GM23338 (cell line): ENCODE data around the gene STOM. TPM values are rescaled to one million over a fixed set of nuclear protein-coding genes. Genes with fewer than 3 reads are reported as not detected.

Source experiments
- ATAC-seq: fragments of 200-7000 bp; cut with Tn5 transposase; 3 replicates; pipeline ENCODE4 v1.9.1; 2020
- DNase-seq: peaks from one replicate; pipeline ENCODE4 v3.0.0-alpha.2; 2015; ENCODE audit warnings: low spot score
- H2AFZ ChIP-seq: fragments of 200-600 bp; sonication (generic); 2 replicates; pipeline ENCODE4 v1.8.0; 2016; ENCODE audit warnings: antibody characterized with exemption, mild to moderate bottlenecking, moderate library complexity
- H3F3A ChIP-seq: fragments of 200-600 bp; sonication (generic); replicated peaks from 2 replicates; pipeline ENCODE4 v1.8.0; 2017; ENCODE audit warnings: antibody characterized with exemption, mixed run types, low read depth
- H3K27ac ChIP-seq: fragments of 200-600 bp; sonication (generic); 2 replicates; pipeline ENCODE4 v1.6.1; 2016; ENCODE audit warnings: low read depth
- H3K27me3 ChIP-seq: fragments of 200-600 bp; sonication (generic); 2 replicates; pipeline ENCODE4 v1.8.0; 2016; ENCODE audit warnings: mild to moderate bottlenecking, mixed run types, moderate library complexity; ENCODE audit not compliant: insufficient read depth
- H3K36me3 ChIP-seq: fragments of 200-600 bp; sonication (generic); 2 replicates; pipeline ENCODE4 v1.8.0; 2016; ENCODE audit warnings: mild to moderate bottlenecking; ENCODE audit not compliant: insufficient read depth
- H3K4me1 ChIP-seq: fragments of 200-600 bp; sonication (generic); 2 replicates; pipeline ENCODE4 v1.8.0; 2016; ENCODE audit warnings: mild to moderate bottlenecking, moderate library complexity; ENCODE audit not compliant: insufficient read depth
- H3K4me2 ChIP-seq: fragments of 200-600 bp; sonication (generic); 2 replicates; pipeline ENCODE4 v1.7.1; 2017; ENCODE audit warnings: mixed run types
- H3K4me3 ChIP-seq: fragments of 200-600 bp; sonication (generic); 2 replicates; pipeline ENCODE4 v1.6.1; 2016; ENCODE audit warnings: mixed run types
- H3K79me2 ChIP-seq: fragments of 200-600 bp; sonication (generic); replicated peaks from 2 replicates; pipeline ENCODE4 v1.8.0; 2017; ENCODE audit warnings: mild to moderate bottlenecking; ENCODE audit not compliant: insufficient read depth
- H3K9me2 ChIP-seq: fragments of 200-600 bp; sonication (generic); 2 replicates; pipeline ENCODE4 v1.8.0; 2017; ENCODE audit not compliant: insufficient read depth
- H4K20me1 ChIP-seq: fragments of 200-600 bp; sonication (generic); replicated peaks from 2 replicates; pipeline ENCODE4 v1.8.0; 2017; ENCODE audit warnings: mild to moderate bottlenecking; ENCODE audit not compliant: insufficient read depth
- H3K27ac Mint-ChIP-seq: 2 replicates; pipeline ENCODE4 v1.8.0; 2020; ENCODE audit warnings: inconsistent platforms, mild to moderate bottlenecking, moderate library complexity, mixed read lengths
- H3K27me3 Mint-ChIP-seq: 3 replicates; pipeline ENCODE4 v1.8.0; 2022; ENCODE audit warnings: low read depth, mild to moderate bottlenecking, moderate library complexity, mixed read lengths, inconsistent platforms; ENCODE audit not compliant: insufficient read depth, poor library complexity
- H3K36me3 Mint-ChIP-seq: 3 replicates; pipeline ENCODE4 v1.8.0; 2021; ENCODE audit warnings: low read depth, mild to moderate bottlenecking, inconsistent platforms, moderate library complexity, mixed read lengths
- H3K4me1 Mint-ChIP-seq: 3 replicates; pipeline ENCODE4 v1.8.0; 2020; ENCODE audit warnings: mild to moderate bottlenecking, inconsistent platforms, mixed read lengths
- H3K4me3 Mint-ChIP-seq: 3 replicates; pipeline ENCODE4 v1.8.0; 2021; ENCODE audit warnings: moderate library complexity, mild to moderate bottlenecking, inconsistent platforms, mixed read lengths
- H3K9me3 Mint-ChIP-seq: 3 replicates; pipeline ENCODE4 v1.8.0; 2020; ENCODE audit warnings: moderate library complexity, mild to moderate bottlenecking, inconsistent platforms, mixed read lengths
- CREB1 ChIP-seq: fragments of 250-450 bp; sonication (Bioruptor Pico); IDR thresholded peaks from 2 replicates; pipeline ENCODE4 v1.5.0; 2020; ENCODE audit warnings: low read depth, mild to moderate bottlenecking, moderate library complexity
- CTCF ChIP-seq, 2 experiments: fragments of 200-600 bp in 1 of 2; sonication (generic) in 1 of 2; conservative IDR thresholded peaks; 2 replicates each; pipeline versions ENCODE4 v1.5.1 to v1.6.1; 2016 to 2017; ENCODE audit warnings: antibody characterized with exemption in 2 of 2, low read depth in 2 of 2, mild to moderate bottlenecking in 2 of 2, moderate library complexity in 1 of 2
- EZH2phosphoT487 ChIP-seq: fragments of 200-600 bp; sonication (generic); IDR thresholded peaks from one replicate; pipeline ENCODE4 v1.8.1; 2018; ENCODE audit warnings: antibody characterized with exemption; ENCODE audit not compliant: unreplicated experiment
- JUNB ChIP-seq: IDR thresholded peaks from one replicate; pipeline ENCODE4 v1.6.1; 2016; ENCODE audit warnings: antibody characterized with exemption; ENCODE audit not compliant: unreplicated experiment
- POLR2AphosphoS5 ChIP-seq: IDR thresholded peaks from 2 replicates; pipeline ENCODE4 v1.6.1; 2016; ENCODE audit warnings: antibody characterized with exemption, low read depth
- STAT1 ChIP-seq: IDR thresholded peaks from one replicate; pipeline ENCODE4 v1.6.1; 2016; ENCODE audit warnings: antibody characterized with exemption; ENCODE audit not compliant: unreplicated experiment
- ZNF114 ChIP-seq: fragments of 250-450 bp; sonication (Bioruptor Pico); IDR thresholded peaks from 2 replicates; pipeline ENCODE4 v1.5.0; 2020; ENCODE audit warnings: mild to moderate bottlenecking, moderate library complexity
- ZNF331 ChIP-seq: fragments of 250-450 bp; sonication (Bioruptor Pico); IDR thresholded peaks from 2 replicates; pipeline ENCODE4 v1.5.0; 2020; ENCODE audit warnings: low read depth, mild to moderate bottlenecking, moderate library complexity
- polyA plus RNA-seq: library from polyadenylated mRNA; unstranded; fragments of >200 nt; fragmentation: Nextera tagmentation; extraction: Ambion mirVana; gene quantifications from 2 replicates; pipeline ENCODE4 v1.2.1, GENCODE V29; 2016
- total RNA-seq: library from RNA; depleted of rRNA; stranded (reverse); fragments of >200 nt; shearing (Covaris generic); gene quantifications from 2 replicates; pipeline ENCODE4 v1.2.3, GENCODE V29; 2014
- TF ChIP-seq, protein P1 (sequence below): IDR thresholded peaks from one replicate; pipeline ENCODE4 v1.6.1; 2018; ENCODE audit warnings: antibody characterized with exemption; ENCODE audit not compliant: unreplicated experiment
- TF ChIP-seq, protein P2 (sequence below): fragments of 250-450 bp; sonication (Bioruptor Pico); IDR thresholded peaks from 2 replicates; pipeline ENCODE4 v1.5.0; 2020; ENCODE audit warnings: mild to moderate bottlenecking, moderate library complexity

The STOM gene
- total and polyA plus RNA-seq, 2 experiments from 2014 or later = 29.4 to 51.1 TPM

- H3K27me3 ChIP-seq = peaks cover 26% of the 10 kb centered on the region
- H4K20me1 ChIP-seq = no peaks in the 10 kb centered on the region; the same call in 1 of the 2 replicates
- H3K9me2 ChIP-seq = no peaks in the 10 kb centered on the region
- H3K4me2 ChIP-seq = no peak overlapping the region
- no peaks in the 10 kb centered on the region for H3K36me3 ChIP-seq
- no peak overlapping the region for H2AFZ ChIP-seq
- H3K9me3 Mint-ChIP-seq = no peaks in the 10 kb centered on the region
- DNase-seq (no peak), ATAC-seq (no peak)
- H3K4me1 Mint-ChIP-seq = peaks cover 25% of the 10 kb centered on the region
- H3F3A ChIP-seq = 0 out of 2 replicates have a peak, but pooled peaks cover 8% of the 10 kb centered on the region
- H3K27ac ChIP-seq = no peak overlapping the region
- H3K79me2 ChIP-seq = no peaks in the 10 kb centered on the region
- H3K27me3 Mint-ChIP-seq = peaks cover 14% of the 10 kb centered on the region
- no peak overlapping the region for H3K27ac Mint-ChIP-seq
- TF ChIP-seq STAT1 (no peak), EZH2phosphoT487 (no peak), JUNB (no peak), ZNF114 (no peak), ZNF331 (CRISPR knock-in tag) (no peak), CREB1 (CRISPR knock-in tag) (no peak), POLR2AphosphoS5 (no peak), CTCF (conservative IDR thresholded peaks at IDR 0.05; ENCODE audit: low read depth in 2 of 2) (no peak)
- TF ChIP-seq, protein P1, sequence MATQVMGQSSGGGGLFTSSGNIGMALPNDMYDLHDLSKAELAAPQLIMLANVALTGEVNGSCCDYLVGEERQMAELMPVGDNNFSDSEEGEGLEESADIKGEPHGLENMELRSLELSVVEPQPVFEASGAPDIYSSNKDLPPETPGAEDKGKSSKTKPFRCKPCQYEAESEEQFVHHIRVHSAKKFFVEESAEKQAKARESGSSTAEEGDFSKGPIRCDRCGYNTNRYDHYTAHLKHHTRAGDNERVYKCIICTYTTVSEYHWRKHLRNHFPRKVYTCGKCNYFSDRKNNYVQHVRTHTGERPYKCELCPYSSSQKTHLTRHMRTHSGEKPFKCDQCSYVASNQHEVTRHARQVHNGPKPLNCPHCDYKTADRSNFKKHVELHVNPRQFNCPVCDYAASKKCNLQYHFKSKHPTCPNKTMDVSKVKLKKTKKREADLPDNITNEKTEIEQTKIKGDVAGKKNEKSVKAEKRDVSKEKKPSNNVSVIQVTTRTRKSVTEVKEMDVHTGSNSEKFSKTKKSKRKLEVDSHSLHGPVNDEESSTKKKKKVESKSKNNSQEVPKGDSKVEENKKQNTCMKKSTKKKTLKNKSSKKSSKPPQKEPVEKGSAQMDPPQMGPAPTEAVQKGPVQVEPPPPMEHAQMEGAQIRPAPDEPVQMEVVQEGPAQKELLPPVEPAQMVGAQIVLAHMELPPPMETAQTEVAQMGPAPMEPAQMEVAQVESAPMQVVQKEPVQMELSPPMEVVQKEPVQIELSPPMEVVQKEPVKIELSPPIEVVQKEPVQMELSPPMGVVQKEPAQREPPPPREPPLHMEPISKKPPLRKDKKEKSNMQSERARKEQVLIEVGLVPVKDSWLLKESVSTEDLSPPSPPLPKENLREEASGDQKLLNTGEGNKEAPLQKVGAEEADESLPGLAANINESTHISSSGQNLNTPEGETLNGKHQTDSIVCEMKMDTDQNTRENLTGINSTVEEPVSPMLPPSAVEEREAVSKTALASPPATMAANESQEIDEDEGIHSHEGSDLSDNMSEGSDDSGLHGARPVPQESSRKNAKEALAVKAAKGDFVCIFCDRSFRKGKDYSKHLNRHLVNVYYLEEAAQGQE = no peak
- TF ChIP-seq, protein P2, sequence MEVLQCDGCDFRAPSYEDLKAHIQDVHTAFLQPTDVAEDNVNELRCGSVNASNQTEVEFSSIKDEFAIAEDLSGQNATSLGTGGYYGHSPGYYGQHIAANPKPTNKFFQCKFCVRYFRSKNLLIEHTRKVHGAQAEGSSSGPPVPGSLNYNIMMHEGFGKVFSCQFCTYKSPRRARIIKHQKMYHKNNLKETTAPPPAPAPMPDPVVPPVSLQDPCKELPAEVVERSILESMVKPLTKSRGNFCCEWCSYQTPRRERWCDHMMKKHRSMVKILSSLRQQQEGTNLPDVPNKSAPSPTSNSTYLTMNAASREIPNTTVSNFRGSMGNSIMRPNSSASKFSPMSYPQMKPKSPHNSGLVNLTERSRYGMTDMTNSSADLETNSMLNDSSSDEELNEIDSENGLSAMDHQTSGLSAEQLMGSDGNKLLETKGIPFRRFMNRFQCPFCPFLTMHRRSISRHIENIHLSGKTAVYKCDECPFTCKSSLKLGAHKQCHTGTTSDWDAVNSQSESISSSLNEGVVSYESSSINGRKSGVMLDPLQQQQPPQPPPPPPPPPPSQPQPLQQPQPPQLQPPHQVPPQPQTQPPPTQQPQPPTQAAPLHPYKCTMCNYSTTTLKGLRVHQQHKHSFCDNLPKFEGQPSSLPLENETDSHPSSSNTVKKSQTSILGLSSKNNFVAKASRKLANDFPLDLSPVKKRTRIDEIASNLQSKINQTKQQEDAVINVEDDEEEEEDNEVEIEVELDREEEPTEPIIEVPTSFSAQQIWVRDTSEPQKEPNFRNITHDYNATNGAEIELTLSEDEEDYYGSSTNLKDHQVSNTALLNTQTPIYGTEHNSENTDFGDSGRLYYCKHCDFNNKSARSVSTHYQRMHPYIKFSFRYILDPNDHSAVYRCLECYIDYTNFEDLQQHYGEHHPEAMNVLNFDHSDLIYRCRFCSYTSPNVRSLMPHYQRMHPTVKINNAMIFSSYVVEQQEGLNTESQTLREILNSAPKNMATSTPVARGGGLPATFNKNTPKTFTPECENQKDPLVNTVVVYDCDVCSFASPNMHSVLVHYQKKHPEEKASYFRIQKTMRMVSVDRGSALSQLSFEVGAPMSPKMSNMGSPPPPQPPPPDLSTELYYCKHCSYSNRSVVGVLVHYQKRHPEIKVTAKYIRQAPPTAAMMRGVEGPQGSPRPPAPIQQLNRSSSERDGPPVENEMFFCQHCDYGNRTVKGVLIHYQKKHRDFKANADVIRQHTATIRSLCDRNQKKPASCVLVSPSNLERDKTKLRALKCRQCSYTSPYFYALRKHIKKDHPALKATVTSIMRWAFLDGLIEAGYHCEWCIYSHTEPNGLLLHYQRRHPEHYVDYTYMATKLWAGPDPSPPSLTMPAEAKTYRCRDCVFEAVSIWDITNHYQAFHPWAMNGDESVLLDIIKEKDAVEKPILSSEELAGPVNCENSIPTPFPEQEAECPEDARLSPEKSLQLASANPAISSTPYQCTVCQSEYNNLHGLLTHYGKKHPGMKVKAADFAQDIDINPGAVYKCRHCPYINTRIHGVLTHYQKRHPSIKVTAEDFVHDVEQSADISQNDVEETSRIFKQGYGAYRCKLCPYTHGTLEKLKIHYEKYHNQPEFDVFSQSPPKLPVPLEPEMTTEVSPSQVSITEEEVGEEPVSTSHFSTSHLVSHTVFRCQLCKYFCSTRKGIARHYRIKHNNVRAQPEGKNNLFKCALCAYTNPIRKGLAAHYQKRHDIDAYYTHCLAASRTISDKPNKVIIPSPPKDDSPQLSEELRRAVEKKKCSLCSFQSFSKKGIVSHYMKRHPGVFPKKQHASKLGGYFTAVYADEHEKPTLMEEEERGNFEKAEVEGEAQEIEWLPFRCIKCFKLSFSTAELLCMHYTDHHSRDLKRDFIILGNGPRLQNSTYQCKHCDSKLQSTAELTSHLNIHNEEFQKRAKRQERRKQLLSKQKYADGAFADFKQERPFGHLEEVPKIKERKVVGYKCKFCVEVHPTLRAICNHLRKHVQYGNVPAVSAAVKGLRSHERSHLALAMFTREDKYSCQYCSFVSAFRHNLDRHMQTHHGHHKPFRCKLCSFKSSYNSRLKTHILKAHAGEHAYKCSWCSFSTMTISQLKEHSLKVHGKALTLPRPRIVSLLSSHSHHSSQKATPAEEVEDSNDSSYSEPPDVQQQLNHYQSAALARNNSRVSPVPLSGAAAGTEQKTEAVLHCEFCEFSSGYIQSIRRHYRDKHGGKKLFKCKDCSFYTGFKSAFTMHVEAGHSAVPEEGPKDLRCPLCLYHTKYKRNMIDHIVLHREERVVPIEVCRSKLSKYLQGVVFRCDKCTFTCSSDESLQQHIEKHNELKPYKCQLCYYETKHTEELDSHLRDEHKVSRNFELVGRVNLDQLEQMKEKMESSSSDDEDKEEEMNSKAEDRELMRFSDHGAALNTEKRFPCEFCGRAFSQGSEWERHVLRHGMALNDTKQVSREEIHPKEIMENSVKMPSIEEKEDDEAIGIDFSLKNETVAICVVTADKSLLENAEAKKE (CRISPR knock-in tag) = no peak
- H3K4me3 ChIP-seq = no peak overlapping the region
- peaks cover 22% of the 10 kb centered on the region for H3K4me1 ChIP-seq
- H3K36me3 Mint-ChIP-seq = peaks cover 4% of the 10 kb centered on the region; the same call in 1 of the 3 replicates
- H3K4me3 Mint-ChIP-seq = no peak overlapping the region
Measured at GRCh38 chr9:121302786-121303185, 67.3 kb downstream of the STOM start.
